GM18867 (cell line): ENCODE results near the gene MYO5A.
A peak's percentile ranks its signal among the peaks of the same experiment; 100 is the strongest.
"Not testable (repeated sequence)": the region's sequence is repeated elsewhere in the genome, so short reads cannot be mapped to it uniquely, and the experiment has no call there.

ENCODE experiments used
- ATAC-seq: cut with Tn5 transposase; IDR thresholded peaks from one replicate; pipeline ENCODE4 v1.9.1; 2021; ENCODE audit warnings: mild to moderate bottlenecking, moderate library complexity; ENCODE audit not compliant: unreplicated experiment

The MYO5A gene

GRCh38 chr15:52546031-52546751, 17.5 kb upstream of the MYO5A start:
- no peak for ATAC-seq

- no peak for ATAC-seq
Observed at GRCh38 chr15:52540374-52541012, 11.8 kb upstream of the MYO5A start.

GRCh38 chr15:52537459-52537858, 8.8 kb upstream of the MYO5A start:
- no peak for ATAC-seq

GRCh38 chr15:52532427-52532826, 3.7 kb upstream of the MYO5A start:
- ATAC-seq, result no peak

GRCh38 chr15:52529940-52530339, 1.3 kb upstream of the MYO5A start:
- no peak for ATAC-seq

- ATAC-seq, result no peak
Observed at GRCh38 chr15:52529341-52529924, 753 bp upstream of the MYO5A start.

GRCh38 chr15:52527911-52528563, 643 bp downstream of the MYO5A start:
- peak; percentile 6 for ATAC-seq

GRCh38 chr15:52527196-52527910, 1.3 kb downstream of the MYO5A start:
- ATAC-seq, result no peak

- no peak for ATAC-seq
Observed at GRCh38 chr15:52524223-52525136, 4.2 kb downstream of the MYO5A start.

GRCh38 chr15:52523647-52524046, 5.0 kb downstream of the MYO5A start:
- no peak for ATAC-seq

GRCh38 chr15:52523192-52523591, 5.5 kb downstream of the MYO5A start:
- ATAC-seq, result no peak

- ATAC-seq, result no peak
Observed at GRCh38 chr15:52521682-52522081, 7.0 kb downstream of the MYO5A start.

GRCh38 chr15:52520421-52520820, 8.3 kb downstream of the MYO5A start:
- ATAC-seq, result no peak

GRCh38 chr15:52518487-52519371, 10.0 kb downstream of the MYO5A start:
- ATAC-seq, result no peak

- no peak for ATAC-seq
Observed at GRCh38 chr15:52517014-52517413, 11.7 kb downstream of the MYO5A start.

GRCh38 chr15:52515343-52515742, 13.3 kb downstream of the MYO5A start:
- no peak for ATAC-seq

- ATAC-seq, result no peak
Observed at GRCh38 chr15:52514482-52514881, 14.2 kb downstream of the MYO5A start.

GRCh38 chr15:52512869-52513268, 15.8 kb downstream of the MYO5A start:
- not testable (repeated sequence) for ATAC-seq

GRCh38 chr15:52511084-52511483, 17.6 kb downstream of the MYO5A start:
- no peak for ATAC-seq
